Measurements from ENCODE around the gene RNPS1.
A peak's percentile ranks its signal among the peaks of the same experiment; 100 is the strongest.

The RNPS1 gene

DNA sequence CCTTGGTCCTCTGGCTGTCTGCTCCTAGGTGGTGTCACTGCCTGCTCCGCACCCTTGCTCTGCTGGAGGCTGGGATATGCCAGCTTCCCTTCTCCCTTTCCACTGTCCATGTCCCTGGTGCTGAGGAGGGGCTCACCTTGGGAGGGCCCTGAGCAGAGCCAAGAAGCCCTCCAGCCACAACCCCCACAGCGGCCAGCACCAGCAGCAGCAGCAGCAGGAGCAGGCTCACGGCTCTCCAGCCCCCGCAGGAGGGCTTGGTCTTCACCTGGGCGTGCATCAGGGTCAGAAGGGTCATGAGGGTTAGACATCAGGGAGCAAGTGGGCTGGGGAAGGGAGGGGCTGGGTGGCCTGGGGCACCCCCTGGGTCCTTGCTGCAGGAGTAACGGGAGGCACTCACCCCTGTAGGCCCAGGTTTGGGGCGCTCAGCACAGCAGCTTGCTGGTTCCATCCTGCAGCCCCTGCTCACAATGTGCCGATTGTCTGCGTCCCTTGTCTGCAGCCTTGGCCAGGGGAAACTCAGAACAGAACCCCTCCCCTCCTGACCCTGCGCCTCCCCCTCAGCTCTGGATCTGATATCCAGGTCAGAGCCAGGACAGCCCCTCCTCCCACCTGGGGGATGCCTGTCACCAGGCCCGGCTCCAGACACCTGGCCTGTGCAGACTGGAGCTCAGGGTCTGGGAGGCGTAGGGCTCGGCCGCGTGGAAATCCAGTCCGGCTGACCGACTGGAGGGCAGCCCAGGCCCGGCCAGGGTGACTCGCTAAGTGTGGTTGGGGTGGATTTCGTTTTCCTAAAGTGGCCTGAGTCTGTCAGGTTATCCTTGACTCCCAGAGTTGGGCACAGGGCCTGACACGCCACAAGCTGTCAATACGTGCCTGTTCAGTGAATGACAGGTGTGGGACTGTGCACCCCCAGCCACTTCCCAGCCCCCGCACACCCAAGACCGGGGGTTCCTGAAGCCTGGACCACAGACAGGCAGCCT lies 57.2 kb downstream of the RNPS1 start, which contains the start of gene BRICD5:
Gene BRICD5, minus strand, starts transcription at position 478 of the 980 bp plus-strand sequence. Its CDS starts 30 bp downstream, at position 448.
- no peak for DNase-seq

GRCh38 chr16:2210009-2210332 lies 58.0 kb downstream of the RNPS1 start:
- no peak for DNase-seq

GRCh38 chr16:2209258-2210008 lies 58.5 kb downstream of the RNPS1 start:
- DNase-seq = no peak

GRCh38 chr16:2208772-2209171 lies 59.2 kb downstream of the RNPS1 start:
- DNase-seq = no peak

GRCh38 chr16:2208308-2208707 lies 59.6 kb downstream of the RNPS1 start:
- no peak for DNase-seq

- DNase-seq = no peak
These were observed 60.1 kb downstream of the RNPS1 start for GRCh38 chr16:2207872-2208271.

GRCh38 chr16:2206780-2207433 lies 61.0 kb downstream of the RNPS1 start:
- DNase-seq = no peak

DNA sequence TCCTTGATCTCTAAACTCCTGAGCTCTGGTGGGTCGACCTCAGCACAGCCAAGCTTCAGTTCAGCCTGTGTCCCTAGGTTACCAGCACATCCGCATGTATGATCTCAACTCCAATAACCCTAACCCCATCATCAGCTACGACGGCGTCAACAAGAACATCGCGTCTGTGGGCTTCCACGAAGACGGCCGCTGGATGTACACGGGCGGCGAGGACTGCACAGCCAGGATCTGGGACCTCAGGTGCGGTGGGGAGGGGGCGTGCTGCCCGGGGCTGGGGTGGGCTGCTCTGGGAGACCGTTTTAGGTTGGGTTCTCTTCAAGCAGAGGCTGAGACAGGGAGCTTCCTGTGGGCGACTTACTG lies 61.5 kb downstream of the RNPS1 start:
- DNase-seq = no peak

- no peak for DNase-seq
These were observed 62.0 kb downstream of the RNPS1 start for GRCh38 chr16:2205967-2206313.

GRCh38 chr16:2205104-2205966 lies 62.6 kb downstream of the RNPS1 start, which contains the start of gene MLST8:
TSS of gene MLST8 (plus strand) at chr16:2205454. CDS start at chr16:2206086, 632 bp downstream.
- DNase-seq = peak; percentile 78 to 90

DNA sequence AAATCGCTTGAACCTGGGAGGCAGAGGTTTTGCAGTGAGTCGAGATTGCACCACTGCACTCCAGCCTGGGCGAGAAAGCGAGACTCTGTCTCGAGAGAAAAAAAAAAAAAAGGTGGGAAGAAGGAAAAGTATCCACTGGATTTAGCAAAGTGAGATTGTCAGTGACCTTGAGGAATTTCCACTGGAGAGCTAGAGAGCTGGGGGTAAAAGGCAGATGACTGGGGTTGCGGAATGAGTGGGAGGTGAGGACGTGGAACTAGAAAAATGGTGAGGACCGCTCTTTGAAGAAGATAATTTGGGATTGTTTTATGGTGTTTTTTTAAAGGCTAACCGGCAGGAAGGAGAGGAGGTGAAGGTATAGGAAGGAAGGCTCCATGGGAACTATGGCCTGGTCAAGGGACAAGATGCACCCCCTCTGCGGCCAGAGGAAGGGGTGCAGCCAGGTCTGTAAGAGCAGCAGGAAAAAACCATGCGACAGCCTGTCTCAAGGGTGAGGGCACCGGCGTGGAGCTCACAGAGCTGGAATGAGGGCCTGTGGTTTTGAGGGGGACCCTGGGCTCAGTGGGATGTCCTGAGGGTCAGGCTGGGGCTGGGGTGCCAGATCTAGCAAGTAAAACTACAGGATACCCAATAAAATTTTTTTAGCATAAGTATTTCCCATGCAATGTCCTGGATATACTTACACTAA lies 63.4 kb downstream of the RNPS1 start:
- no peak for DNase-seq
